Mesenchymal stem cell (in vitro differentiated cells and primary cell): ENCODE measurements around the gene OPCML.

Source experiments
- DNase-seq: peaks from one replicate; pipeline ENCODE4 v3.0.0-alpha.2; 2013
- H2AFZ ChIP-seq: one replicate; pipeline ENCODE4 v1.6.1; 2013; ENCODE audit warnings: low read depth, mild to moderate bottlenecking, control low read depth, inconsistent platforms, low read length, moderate library complexity
- H2AK5ac ChIP-seq: 2 replicates; pipeline ENCODE4 v1.6.1; 2013; ENCODE audit warnings: low read length, moderate library complexity, mild to moderate bottlenecking, inconsistent platforms; ENCODE audit not compliant: severe bottlenecking
- H2BK120ac ChIP-seq: one replicate; pipeline ENCODE4 v1.6.1; 2013; ENCODE audit warnings: low read depth, mild to moderate bottlenecking, inconsistent platforms, low read length, moderate library complexity
- H2BK12ac ChIP-seq, 2 experiments: one replicate each; pipeline ENCODE4 v1.6.1; 2013; ENCODE audit warnings: inconsistent platforms in 2 of 2, low read length in 2 of 2, mild to moderate bottlenecking in 2 of 2, moderate library complexity in 2 of 2, control low read depth in 1 of 2
- H2BK15ac ChIP-seq: one replicate; pipeline ENCODE4 v1.6.1; 2013; ENCODE audit warnings: mild to moderate bottlenecking, low read depth, inconsistent platforms; ENCODE audit not compliant: poor library complexity, severe bottlenecking
- H2BK5ac ChIP-seq: 2 replicates; pipeline ENCODE4 v1.6.1; 2013; ENCODE audit warnings: low read depth, mild to moderate bottlenecking, low read length, control low read depth, inconsistent platforms; ENCODE audit not compliant: poor library complexity, severe bottlenecking
- H3K14ac ChIP-seq, 2 experiments: one replicate each; pipeline ENCODE4 v1.6.1; 2013; ENCODE audit warnings: inconsistent platforms in 2 of 2, low read length in 2 of 2, control low read depth in 1 of 2, mild to moderate bottlenecking in 1 of 2, moderate library complexity in 1 of 2
- H3K18ac ChIP-seq, 2 experiments: one replicate each; pipeline ENCODE4 v1.6.1; 2013; ENCODE audit warnings: inconsistent platforms in 2 of 2, low read length in 2 of 2, control low read depth in 1 of 2, low read depth in 1 of 2, mild to moderate bottlenecking in 1 of 2
- H3K23ac ChIP-seq, 2 experiments: one replicate each; pipeline ENCODE4 v1.6.1; 2013; ENCODE audit warnings: inconsistent platforms in 2 of 2, low read length in 2 of 2, mild to moderate bottlenecking in 2 of 2, moderate library complexity in 2 of 2, control low read depth in 1 of 2
- H3K27ac ChIP-seq: 2 replicates; pipeline ENCODE4 v1.5.1; 2013; ENCODE audit warnings: mild to moderate bottlenecking, moderate library complexity, low read length, control low read depth, inconsistent platforms; ENCODE audit not compliant: poor library complexity, severe bottlenecking
- H3K27me3 ChIP-seq, 2 experiments: 2 replicates each; pipeline versions ENCODE4 v1.6.1 to v1.7.0; 2013; ENCODE audit warnings: low read length in 2 of 2, mild to moderate bottlenecking in 2 of 2, moderate library complexity in 2 of 2, control low read depth in 1 of 2, inconsistent platforms in 1 of 2; ENCODE audit not compliant: control insufficient read depth in 1 of 2, insufficient read depth in 1 of 2
- H3K36me3 ChIP-seq, 2 experiments: 2 replicates each; pipeline versions ENCODE4 v1.6.1 to v1.7.0; 2013; ENCODE audit warnings: low read length in 2 of 2, control low read depth in 1 of 2, inconsistent platforms in 1 of 2, low read depth in 1 of 2, mild to moderate bottlenecking in 1 of 2; ENCODE audit not compliant: insufficient read depth in 2 of 2, control insufficient read depth in 1 of 2
- H3K4ac ChIP-seq, 2 experiments: one replicate each; pipeline ENCODE4 v1.6.1; 2013; ENCODE audit warnings: inconsistent platforms in 2 of 2, low read length in 2 of 2, mild to moderate bottlenecking in 2 of 2, moderate library complexity in 2 of 2, control low read depth in 1 of 2, low read depth in 1 of 2
- H3K4me1 ChIP-seq: 2 replicates; pipeline ENCODE4 v1.6.1; 2013; ENCODE audit warnings: low read depth, low read length, control low read depth; ENCODE audit not compliant: control insufficient read depth, insufficient read depth
- H3K4me2 ChIP-seq: 2 replicates; pipeline ENCODE4 v1.6.1; 2013; ENCODE audit warnings: low read length, mild to moderate bottlenecking, inconsistent platforms; ENCODE audit not compliant: poor library complexity, severe bottlenecking
- H3K4me3 ChIP-seq, 2 experiments: 2 replicates each; pipeline versions ENCODE4 v1.5.1 to v1.7.0; 2013; ENCODE audit warnings: low read length in 2 of 2, mild to moderate bottlenecking in 2 of 2, control low read depth in 1 of 2, low read depth in 1 of 2; ENCODE audit not compliant: insufficient read depth in 1 of 2
- H3K79me1 ChIP-seq: replicated peaks from 2 replicates; pipeline ENCODE4 v1.6.1; 2013; ENCODE audit warnings: mild to moderate bottlenecking, control low read depth, low read length, inconsistent platforms; ENCODE audit not compliant: poor library complexity, severe bottlenecking
- H3K9ac ChIP-seq: 2 replicates; pipeline ENCODE4 v1.7.0; 2013; ENCODE audit warnings: mild to moderate bottlenecking, low read length, moderate library complexity
- H3K9me3 ChIP-seq: 2 replicates; pipeline ENCODE4 v1.7.0; 2013; ENCODE audit warnings: mild to moderate bottlenecking, low read length; ENCODE audit not compliant: control insufficient read depth
- H4K8ac ChIP-seq: one replicate; pipeline ENCODE4 v1.6.1; 2013; ENCODE audit warnings: inconsistent platforms, mild to moderate bottlenecking, low read length, moderate library complexity
- H4K91ac ChIP-seq: one replicate; pipeline ENCODE4 v1.6.1; 2013; ENCODE audit warnings: mild to moderate bottlenecking, low read length, inconsistent platforms
- WGBS: methylation state at CpG from one replicate; pipeline ENCODE4 v1.1.7; 2013; ENCODE audit warnings: mixed read lengths; 5-methylcytosine and 5-hydroxymethylcytosine counted together

OPCML gene

GRCh38 chr11:132959693-132960092, 572.6 kb downstream of the OPCML start:
- no peak overlapping the region for H2AK5ac ChIP-seq
- H2BK120ac ChIP-seq = no peak overlapping the region
- H3K4me3 ChIP-seq = peak overlapping the region in 1 of 2 experiments; percentile 64
- no peak overlapping the region for H2BK12ac ChIP-seq
- no peak overlapping the region for H3K18ac ChIP-seq
- no peak overlapping the region for H4K91ac ChIP-seq
- H3K14ac ChIP-seq = no peak overlapping the region
- no peak overlapping the region for H3K27ac ChIP-seq
- no peak for DNase-seq
- 24% methylated on average over 3 of the region's 3 CpGs for WGBS
- no peak overlapping the region for H2AFZ ChIP-seq
- no peaks in the 10 kb centered on the region for H3K27me3 ChIP-seq
- no peak overlapping the region for H2BK5ac ChIP-seq
- no peak overlapping the region for H4K8ac ChIP-seq
- no peak overlapping the region for H3K9ac ChIP-seq
- H3K4me1 ChIP-seq = no peaks in the 10 kb centered on the region
- no peak overlapping the region for H3K4ac ChIP-seq
- no peaks in the 10 kb centered on the region for H3K79me1 ChIP-seq
- no peak overlapping the region for H2BK15ac ChIP-seq
- H3K9me3 ChIP-seq = no peaks in the 10 kb centered on the region
- H3K36me3 ChIP-seq = no peaks in the 10 kb centered on the region
- no peak overlapping the region for H3K23ac ChIP-seq
- H3K4me2 ChIP-seq = no peak overlapping the region

DNA sequence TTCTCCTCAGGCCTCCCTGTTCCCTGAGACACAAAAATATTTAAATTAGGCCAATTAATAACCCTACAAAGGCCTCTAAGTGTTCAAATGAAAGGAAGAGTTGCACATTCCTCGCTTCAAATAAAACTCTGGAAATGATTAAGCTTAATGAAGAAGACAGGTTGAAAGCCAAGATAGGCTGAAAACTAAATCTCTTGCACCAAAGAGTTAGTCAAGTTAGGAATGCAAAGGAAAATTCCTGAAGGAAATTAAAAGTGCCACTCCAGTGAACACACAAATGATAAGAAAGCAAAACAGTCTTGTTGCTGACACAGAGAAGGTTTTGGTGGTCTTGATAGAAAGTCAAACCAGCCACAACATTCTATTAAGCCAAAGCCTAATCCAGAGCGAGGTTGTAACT, 574.4 kb downstream of the OPCML start:
- no peaks in the 10 kb centered on the region for H3K9me3 ChIP-seq
- no peak overlapping the region for H3K23ac ChIP-seq
- no peaks in the 10 kb centered on the region for H3K4me1 ChIP-seq
- H3K4me2 ChIP-seq = no peak overlapping the region
- no peak overlapping the region for H2AFZ ChIP-seq
- H4K8ac ChIP-seq = no peak overlapping the region
- no peaks in the 10 kb centered on the region for H3K36me3 ChIP-seq
- H3K14ac ChIP-seq = no peak overlapping the region
- H3K9ac ChIP-seq = no peak overlapping the region
- H3K4ac ChIP-seq = no peak overlapping the region
- no peak for DNase-seq
- 90% methylated on average over 2 of the region's 2 CpGs for WGBS
- no peaks in the 10 kb centered on the region for H3K27me3 ChIP-seq
- no peak overlapping the region for H3K27ac ChIP-seq
- H3K79me1 ChIP-seq = no peaks in the 10 kb centered on the region
- no peak overlapping the region for H4K91ac ChIP-seq
- no peak overlapping the region for H2AK5ac ChIP-seq
- no peak overlapping the region for H2BK12ac ChIP-seq
- no peak overlapping the region for H3K4me3 ChIP-seq
- H2BK120ac ChIP-seq = no peak overlapping the region
- no peak overlapping the region for H2BK15ac ChIP-seq
- H2BK5ac ChIP-seq = no peak overlapping the region
- H3K18ac ChIP-seq = no peak overlapping the region

- DNase-seq = no peak
- H2BK12ac ChIP-seq = no peak overlapping the region
- H2AK5ac ChIP-seq = no peak overlapping the region
- no peak overlapping the region for H3K23ac ChIP-seq
- no peak overlapping the region for H2AFZ ChIP-seq
- no peak overlapping the region for H3K4me2 ChIP-seq
- H3K36me3 ChIP-seq = no peaks in the 10 kb centered on the region
- H3K27me3 ChIP-seq = peaks cover 19 to 24% of the 10 kb centered on the region in 2 experiments
- no peak overlapping the region for H4K8ac ChIP-seq
- no peak overlapping the region for H2BK120ac ChIP-seq
- WGBS = 92% methylated on average over 1 of the region's 1 CpG
- no peak overlapping the region for H3K14ac ChIP-seq
- H3K4me3 ChIP-seq = no peak overlapping the region
- no peak overlapping the region for H2BK5ac ChIP-seq
- H3K9ac ChIP-seq = no peak overlapping the region
- peaks cover 9% of the 10 kb centered on the region for H3K9me3 ChIP-seq
- no peak overlapping the region for H3K27ac ChIP-seq
- H2BK15ac ChIP-seq = no peak overlapping the region
- H3K79me1 ChIP-seq = no peaks in the 10 kb centered on the region
- H3K4ac ChIP-seq = no peak overlapping the region
- H3K4me1 ChIP-seq = peaks cover 9% of the 10 kb centered on the region
- no peak overlapping the region for H3K18ac ChIP-seq
- H4K91ac ChIP-seq = no peak overlapping the region
Observed at GRCh38 chr11:132948252-132948651, 584.0 kb downstream of the OPCML start.

DNA sequence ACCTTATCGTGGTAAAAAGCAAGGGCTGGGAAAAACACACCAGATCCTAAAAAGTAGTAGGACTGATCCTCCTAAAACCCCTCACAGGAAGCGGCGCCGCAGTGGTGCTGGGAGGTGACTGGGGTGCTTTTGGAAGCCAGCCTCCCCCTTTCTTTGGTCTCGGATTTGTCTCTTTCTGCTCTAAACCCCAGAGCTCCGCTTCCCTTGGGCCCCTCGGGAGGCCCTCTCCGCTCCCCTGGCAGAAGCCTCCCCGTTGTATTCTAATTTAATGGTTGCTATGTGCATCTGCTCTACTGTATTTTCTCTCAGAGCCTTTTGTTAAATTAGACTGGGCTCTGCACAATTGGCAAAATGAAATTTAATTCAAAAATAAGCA, 587.7 kb downstream of the OPCML start:
- Histone ChIP-seq H3K9ac (no peak overlapping the region), H3K36me3 (no peaks in the 10 kb centered on the region), H3K14ac (no peak overlapping the region), H4K91ac (no peak overlapping the region), H3K4me3 (peak overlapping the region in 1 of 2 experiments; percentile 51), H2AK5ac (no peak overlapping the region), H3K23ac (no peak overlapping the region), H4K8ac (no peak overlapping the region), H2AFZ (no peak overlapping the region), H2BK5ac (no peak overlapping the region), H3K18ac (no peak overlapping the region), H2BK15ac (no peak overlapping the region), H3K4ac (no peak overlapping the region), H3K4me2 (no peak overlapping the region), H3K79me1 (no peaks in the 10 kb centered on the region), H2BK120ac (no peak overlapping the region), H3K9me3 (no peaks in the 10 kb centered on the region), H3K4me1 (peaks cover 9% of the 10 kb centered on the region), H2BK12ac (no peak overlapping the region), H3K27me3 (peaks cover 32 to 45% of the 10 kb centered on the region in 2 experiments), H3K27ac (no peak overlapping the region)
- no peak for DNase-seq
- WGBS = 0% methylated on average over 4 of the region's 9 CpGs
